Spleen (tissue), 7 donors: Measurements from ENCODE around the gene CAMTA1.

Source experiments
- POLR2A ChIP-seq, 3 donors: fragments of 450-650 bp; IDR thresholded peaks; one replicate each; pipeline ENCODE4 v1.5.1; 2017; ENCODE audit warnings: antibody characterized with exemption in 3 of 3, mild to moderate bottlenecking in 1 of 3
- TF ChIP-seq, protein P1 (sequence below), 11 experiments: fragments of 200-600 bp in 7 of 11; fragments of 450-650 bp in 4 of 11; sonication (generic) in 4 of 11; IDR thresholded peaks in 8 of 11; conservative IDR thresholded peaks in 3 of 11; 1 replicate in 7 of 11; 2 replicates in 4 of 11; pipeline versions ENCODE4 v1.4.0 to v1.8.0; 2016 to 2021; ENCODE audit warnings: antibody characterized with exemption in 11 of 11, inconsistent platforms in 4 of 11, mild to moderate bottlenecking in 1 of 11
- donor health status: DM: no; HTN: no; CAD: no; lungs with moderate emphysema.
- donor health status: DM: no; HTN: no; CAD: no.
- donor health status: DM: no; HTN: no; CAD: no.

DNA sequence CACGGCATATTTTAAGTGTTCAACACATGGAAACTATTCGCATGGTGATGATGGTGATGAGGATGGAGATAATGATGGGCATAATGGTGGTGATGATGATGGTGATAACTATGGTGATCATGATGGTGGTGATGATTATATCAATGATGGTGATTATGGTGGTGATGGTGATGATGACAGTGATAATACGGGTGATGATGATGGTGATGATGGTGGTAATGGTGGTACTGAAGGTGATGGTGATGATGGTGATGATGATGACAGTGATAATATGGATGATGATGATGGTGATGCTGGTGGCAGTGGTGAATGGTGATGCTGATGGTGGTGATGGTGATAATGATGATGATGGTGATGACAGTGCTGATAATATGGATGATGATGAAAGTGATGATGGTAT lies 644.0 kb downstream of the CAMTA1 start:
- TF ChIP-seq, protein P1, sequence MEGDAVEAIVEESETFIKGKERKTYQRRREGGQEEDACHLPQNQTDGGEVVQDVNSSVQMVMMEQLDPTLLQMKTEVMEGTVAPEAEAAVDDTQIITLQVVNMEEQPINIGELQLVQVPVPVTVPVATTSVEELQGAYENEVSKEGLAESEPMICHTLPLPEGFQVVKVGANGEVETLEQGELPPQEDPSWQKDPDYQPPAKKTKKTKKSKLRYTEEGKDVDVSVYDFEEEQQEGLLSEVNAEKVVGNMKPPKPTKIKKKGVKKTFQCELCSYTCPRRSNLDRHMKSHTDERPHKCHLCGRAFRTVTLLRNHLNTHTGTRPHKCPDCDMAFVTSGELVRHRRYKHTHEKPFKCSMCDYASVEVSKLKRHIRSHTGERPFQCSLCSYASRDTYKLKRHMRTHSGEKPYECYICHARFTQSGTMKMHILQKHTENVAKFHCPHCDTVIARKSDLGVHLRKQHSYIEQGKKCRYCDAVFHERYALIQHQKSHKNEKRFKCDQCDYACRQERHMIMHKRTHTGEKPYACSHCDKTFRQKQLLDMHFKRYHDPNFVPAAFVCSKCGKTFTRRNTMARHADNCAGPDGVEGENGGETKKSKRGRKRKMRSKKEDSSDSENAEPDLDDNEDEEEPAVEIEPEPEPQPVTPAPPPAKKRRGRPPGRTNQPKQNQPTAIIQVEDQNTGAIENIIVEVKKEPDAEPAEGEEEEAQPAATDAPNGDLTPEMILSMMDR (IDR thresholded peaks at IDR 0.05 in 8 of 11, conservative IDR thresholded peaks at IDR 0.05 in 3 of 11): no peak
- no peak for TF ChIP-seq POLR2A (IDR thresholded peaks at IDR 0.05)
